HG03342 (cell line): ENCODE data around the gene TOMM7.
"Not testable (repeated sequence)": the region's sequence is repeated elsewhere in the genome, so short reads cannot be mapped to it uniquely, and the experiment has no call there.

Experiments
- ATAC-seq: cut with Tn5 transposase; IDR thresholded peaks from one replicate; pipeline ENCODE4 v1.9.1; 2021; ENCODE audit warnings: mild to moderate bottlenecking, moderate library complexity; ENCODE audit not compliant: unreplicated experiment

TOMM7 gene

GRCh38 chr7:22854158-22855048 lies 31.8 kb upstream of the TOMM7 start:
- peak; percentile 83 for ATAC-seq

GRCh38 chr7:22853674-22854157 lies 31.1 kb upstream of the TOMM7 start:
- peak; percentile 33 for ATAC-seq

- ATAC-seq = no peak
Observed at GRCh38 chr7:22853138-22853537, 30.5 kb upstream of the TOMM7 start.

- ATAC-seq = no peak
Observed at GRCh38 chr7:22851145-22851544, 28.5 kb upstream of the TOMM7 start.

GRCh38 chr7:22850394-22850793 lies 27.7 kb upstream of the TOMM7 start:
- not testable (repeated sequence) for ATAC-seq

GRCh38 chr7:22849662-22850061 lies 27.0 kb upstream of the TOMM7 start:
- ATAC-seq = no peak

GRCh38 chr7:22849172-22849571 lies 26.5 kb upstream of the TOMM7 start:
- no peak for ATAC-seq

- ATAC-seq = no peak
Observed at GRCh38 chr7:22846961-22847360, 24.3 kb upstream of the TOMM7 start.

- ATAC-seq = no peak
Observed at GRCh38 chr7:22845221-22845834, 22.7 kb upstream of the TOMM7 start.

GRCh38 chr7:22843681-22844309 lies 21.1 kb upstream of the TOMM7 start:
- ATAC-seq = no peak

- no peak for ATAC-seq
Observed at GRCh38 chr7:22842973-22843372, 20.3 kb upstream of the TOMM7 start.

- no peak for ATAC-seq
Observed at GRCh38 chr7:22842383-22842941, 19.8 kb upstream of the TOMM7 start.

- ATAC-seq = no peak
Observed at GRCh38 chr7:22841954-22842353, 19.3 kb upstream of the TOMM7 start.

GRCh38 chr7:22837308-22837707 lies 14.7 kb upstream of the TOMM7 start:
- no peak for ATAC-seq

GRCh38 chr7:22836506-22836905 lies 13.9 kb upstream of the TOMM7 start:
- ATAC-seq = not testable (repeated sequence)

- no peak for ATAC-seq
Observed at GRCh38 chr7:22833957-22834356, 11.3 kb upstream of the TOMM7 start.

GRCh38 chr7:22833113-22833855 lies 10.6 kb upstream of the TOMM7 start:
- no peak for ATAC-seq

- ATAC-seq = no peak
Observed at GRCh38 chr7:22832401-22832800, 9.8 kb upstream of the TOMM7 start.

- no peak for ATAC-seq
Observed at GRCh38 chr7:22831602-22832305, 9.1 kb upstream of the TOMM7 start.

GRCh38 chr7:22827563-22827962 lies 4.9 kb upstream of the TOMM7 start:
- ATAC-seq = no peak
